Neural cell (in vitro differentiated cells): ENCODE measurements around the gene HTR3A. TPM values are rescaled to one million over a fixed set of nuclear protein-coding genes. Genes with fewer than 3 reads are reported as not detected.
"Not testable (repeated sequence)": the region's sequence is repeated elsewhere in the genome, so short reads cannot be mapped to it uniquely, and the experiment has no call there.

Source experiments
- H2AFZ ChIP-seq: fragments of 200-600, 300-800 bp; sonication (generic), shearing (Covaris generic); 2 replicates; pipeline ENCODE4 v1.6.0; 2014; ENCODE audit warnings: low read depth, mild to moderate bottlenecking, antibody characterized with exemption, low read length, moderate library complexity
- H3F3A ChIP-seq: fragments of 200-600 bp; shearing (Covaris generic); 2 replicates; pipeline ENCODE4 v1.6.1; 2016; ENCODE audit warnings: mild to moderate bottlenecking, moderate library complexity, mixed read lengths, antibody characterized with exemption, low read length; ENCODE audit not compliant: insufficient read depth, poor library complexity, severe bottlenecking
- H3K27ac ChIP-seq: fragments of 200-600, 300-800 bp; sonication (generic), shearing (Covaris generic); 2 replicates; pipeline ENCODE4 v1.5.1; 2014; ENCODE audit warnings: mild to moderate bottlenecking, low read length, moderate library complexity
- H3K27me3 ChIP-seq: fragments of 300-800, 200-600 bp; sonication (generic), shearing (Covaris generic); 2 replicates; pipeline ENCODE4 v1.6.0; 2014; ENCODE audit warnings: mild to moderate bottlenecking, low read depth, low read length, moderate library complexity; ENCODE audit not compliant: insufficient read depth
- H3K36me3 ChIP-seq: fragments of 300-800, 200-600 bp; sonication (generic), shearing (Covaris generic); 2 replicates; pipeline ENCODE4 v1.5.1; 2014; ENCODE audit warnings: mild to moderate bottlenecking, antibody characterized with exemption, low read length, moderate library complexity; ENCODE audit not compliant: insufficient read depth
- H3K4me2 ChIP-seq: fragments of 300-800, 200-600 bp; sonication (generic), shearing (Covaris generic); 2 replicates; pipeline ENCODE4 v1.6.0; 2014; ENCODE audit warnings: mild to moderate bottlenecking, low read length
- H3K4me3 ChIP-seq: fragments of 300-800, 200-600 bp; sonication (generic), shearing (Covaris generic); 2 replicates; pipeline ENCODE4 v1.5.1; 2014; ENCODE audit warnings: mild to moderate bottlenecking, low read length, moderate library complexity
- H3K79me2 ChIP-seq: fragments of 200-600 bp; shearing (Covaris generic); replicated peaks from 2 replicates; pipeline ENCODE4 v1.6.0; 2014; ENCODE audit warnings: mild to moderate bottlenecking, low read length, moderate library complexity; ENCODE audit not compliant: insufficient read depth
- H3K9ac ChIP-seq: fragments of 300-800, 200-600 bp; sonication (generic), shearing (Covaris generic); 2 replicates; pipeline ENCODE4 v1.6.1; 2016; ENCODE audit warnings: mild to moderate bottlenecking, low read length, mixed read lengths
- H3K9me2 ChIP-seq: fragments of 200-600 bp; shearing (Covaris generic); 2 replicates; pipeline ENCODE4 v1.6.1; 2016; ENCODE audit warnings: mild to moderate bottlenecking, low read length, mixed read lengths; ENCODE audit not compliant: insufficient read depth
- H3K9me3 ChIP-seq: fragments of 200-600, 300-800 bp; sonication (generic), shearing (Covaris generic); 2 replicates; pipeline ENCODE4 v1.6.1; 2016; ENCODE audit warnings: mild to moderate bottlenecking, mixed run types, low read length, moderate library complexity, mixed read lengths
- H4K20me1 ChIP-seq: fragments of 200-600 bp; shearing (Covaris generic); 2 replicates; pipeline ENCODE4 v1.6.1; 2016; ENCODE audit warnings: mild to moderate bottlenecking, mixed run types; ENCODE audit not compliant: insufficient read depth
- EP300 ChIP-seq: fragments of 450-650 bp; conservative IDR thresholded peaks from 2 replicates; pipeline ENCODE4 v1.6.1; 2014; ENCODE audit warnings: antibody characterized with exemption, mild to moderate bottlenecking, moderate library complexity; ENCODE audit not compliant: poor library complexity, severe bottlenecking
- EZH2 ChIP-seq: fragments of 200-600, 300-800 bp; shearing (Covaris generic), sonication (generic); IDR thresholded peaks from 2 replicates; pipeline ENCODE4 v1.6.1; 2014; ENCODE audit warnings: antibody characterized with exemption, low read length, borderline replicate concordance, mild to moderate bottlenecking; ENCODE audit not compliant: insufficient read depth, poor library complexity, severe bottlenecking
- MXI1 ChIP-seq: fragments of 450-650 bp; conservative IDR thresholded peaks from 2 replicates; pipeline ENCODE4 v1.6.1; 2014; ENCODE audit warnings: antibody characterized with exemption, mild to moderate bottlenecking; ENCODE audit not compliant: poor library complexity, severe bottlenecking
- POLR2AphosphoS5 ChIP-seq: IDR thresholded peaks from 2 replicates; pipeline ENCODE4 v1.6.1; 2012
- RAD21 ChIP-seq: fragments of 450-650 bp; conservative IDR thresholded peaks from 2 replicates; pipeline ENCODE4 v1.6.1; 2014; ENCODE audit warnings: antibody characterized with exemption, mild to moderate bottlenecking, moderate library complexity
- SMC3 ChIP-seq: fragments of 450-650 bp; conservative IDR thresholded peaks from 2 replicates; pipeline ENCODE4 v1.6.1; 2014; ENCODE audit warnings: antibody characterized with exemption, mild to moderate bottlenecking, moderate library complexity; ENCODE audit not compliant: poor library complexity
- TAF1 ChIP-seq: IDR thresholded peaks from 2 replicates; pipeline ENCODE4 v1.6.1; 2012; ENCODE audit warnings: low read depth
- polyA plus RNA-seq: library from polyadenylated mRNA; depleted of rRNA; stranded (reverse); fragments of >200 nt; gene quantifications from 2 replicates; pipeline ENCODE4 v1.2.3, GENCODE V29; 2014
- TF ChIP-seq, protein P1 (sequence below): fragments of 450-650 bp; IDR thresholded peaks from 2 replicates; pipeline ENCODE4 v1.5.1; 2014; ENCODE audit warnings: antibody characterized with exemption, mild to moderate bottlenecking, moderate library complexity; ENCODE audit not compliant: poor library complexity, severe bottlenecking
- TF ChIP-seq, protein P2 (sequence below): IDR thresholded peaks from 2 replicates; pipeline ENCODE4 v1.6.1; 2012; ENCODE audit warnings: borderline replicate concordance

The HTR3A gene
- polyA plus RNA-seq, 1 donor from 2014 or later: not detected

DNA sequence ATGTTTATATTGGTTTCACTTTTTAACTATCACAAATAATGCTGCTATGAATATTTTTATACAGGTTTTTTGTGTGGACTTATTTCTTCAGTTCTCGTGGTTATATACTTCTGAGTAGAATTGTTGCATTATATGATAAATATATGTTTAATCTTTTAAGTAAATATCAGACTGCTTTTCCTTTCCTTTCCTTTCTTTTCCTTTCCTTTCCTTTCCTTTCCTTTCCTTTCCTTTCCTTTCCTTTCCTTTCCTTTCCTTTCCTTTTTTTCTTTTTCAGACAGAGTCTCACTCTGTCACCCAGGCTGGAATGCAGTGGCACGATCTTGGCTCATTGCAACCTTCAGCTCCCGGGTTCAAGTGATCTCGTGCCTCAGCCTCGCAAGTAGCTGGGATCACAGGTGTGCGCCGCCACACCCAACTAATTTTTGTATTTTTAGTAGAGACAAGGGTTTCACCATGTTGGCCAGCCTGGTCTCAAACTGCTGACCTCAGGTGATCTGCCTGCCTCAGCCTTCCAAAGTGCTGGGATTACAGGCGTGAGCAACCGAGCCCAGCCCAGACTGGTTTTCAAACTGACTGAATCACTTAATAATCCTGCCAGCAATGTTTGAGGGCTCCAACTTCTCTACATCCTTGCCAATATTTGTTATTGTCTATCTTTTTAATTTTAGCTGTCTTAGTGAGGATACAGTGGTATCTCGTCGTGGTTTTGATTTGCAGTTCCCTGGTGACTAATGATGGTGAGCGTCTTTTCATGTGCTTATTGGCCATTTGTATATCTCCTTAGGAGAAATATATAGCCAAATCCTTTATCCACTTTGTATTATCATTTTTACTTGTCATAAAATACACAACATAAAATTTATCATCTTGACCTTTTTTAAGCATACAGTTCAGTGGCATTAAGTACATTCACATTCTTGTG lies 48.4 kb upstream of the HTR3A start (continued):
- TF ChIP-seq, protein P1, sequence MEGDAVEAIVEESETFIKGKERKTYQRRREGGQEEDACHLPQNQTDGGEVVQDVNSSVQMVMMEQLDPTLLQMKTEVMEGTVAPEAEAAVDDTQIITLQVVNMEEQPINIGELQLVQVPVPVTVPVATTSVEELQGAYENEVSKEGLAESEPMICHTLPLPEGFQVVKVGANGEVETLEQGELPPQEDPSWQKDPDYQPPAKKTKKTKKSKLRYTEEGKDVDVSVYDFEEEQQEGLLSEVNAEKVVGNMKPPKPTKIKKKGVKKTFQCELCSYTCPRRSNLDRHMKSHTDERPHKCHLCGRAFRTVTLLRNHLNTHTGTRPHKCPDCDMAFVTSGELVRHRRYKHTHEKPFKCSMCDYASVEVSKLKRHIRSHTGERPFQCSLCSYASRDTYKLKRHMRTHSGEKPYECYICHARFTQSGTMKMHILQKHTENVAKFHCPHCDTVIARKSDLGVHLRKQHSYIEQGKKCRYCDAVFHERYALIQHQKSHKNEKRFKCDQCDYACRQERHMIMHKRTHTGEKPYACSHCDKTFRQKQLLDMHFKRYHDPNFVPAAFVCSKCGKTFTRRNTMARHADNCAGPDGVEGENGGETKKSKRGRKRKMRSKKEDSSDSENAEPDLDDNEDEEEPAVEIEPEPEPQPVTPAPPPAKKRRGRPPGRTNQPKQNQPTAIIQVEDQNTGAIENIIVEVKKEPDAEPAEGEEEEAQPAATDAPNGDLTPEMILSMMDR: no peak

DNA sequence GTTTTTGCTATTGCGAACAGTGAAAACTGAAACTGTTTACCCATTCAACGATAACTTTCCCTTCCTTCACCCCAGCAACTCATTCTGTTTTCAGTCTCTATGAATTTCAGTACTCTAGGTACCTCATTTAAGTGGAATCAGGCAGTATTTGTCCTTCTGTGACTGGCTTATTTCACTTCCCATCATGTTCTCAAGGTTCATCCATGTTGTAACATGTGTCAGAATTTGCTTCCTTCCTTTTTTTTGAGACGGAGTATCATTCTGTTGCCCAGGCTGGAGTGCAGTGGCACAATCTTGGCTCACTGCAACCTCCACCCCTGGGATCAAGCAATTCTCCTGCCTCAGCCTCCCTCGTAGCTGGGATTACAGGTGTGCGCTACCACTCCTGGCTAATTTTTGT lies 46.6 kb upstream of the HTR3A start:
- H3K36me3 ChIP-seq: no peaks in the 10 kb centered on the region
- H3K9me2 ChIP-seq: no peaks in the 10 kb centered on the region
- no peaks in the 10 kb centered on the region for H3K9me3 ChIP-seq
- no peak overlapping the region for H3K4me2 ChIP-seq
- H3K27ac ChIP-seq: no peak overlapping the region
- no peak overlapping the region for H2AFZ ChIP-seq
- H3K79me2 ChIP-seq: no peaks in the 10 kb centered on the region
- H3K9ac ChIP-seq: no peak overlapping the region
- no peaks in the 10 kb centered on the region for H3F3A ChIP-seq
- no peak for TF ChIP-seq POLR2AphosphoS5
- TF ChIP-seq MXI1: no peak
- no peak for TF ChIP-seq RAD21
- no peak for TF ChIP-seq SMC3
- TF ChIP-seq EZH2: no peak
- TF ChIP-seq TAF1: no peak
- TF ChIP-seq EP300: no peak
- TF ChIP-seq, protein P1: no peak
- no peak overlapping the region for H3K4me3 ChIP-seq
- H4K20me1 ChIP-seq: no peaks in the 10 kb centered on the region
- no peaks in the 10 kb centered on the region for H3K27me3 ChIP-seq

DNA sequence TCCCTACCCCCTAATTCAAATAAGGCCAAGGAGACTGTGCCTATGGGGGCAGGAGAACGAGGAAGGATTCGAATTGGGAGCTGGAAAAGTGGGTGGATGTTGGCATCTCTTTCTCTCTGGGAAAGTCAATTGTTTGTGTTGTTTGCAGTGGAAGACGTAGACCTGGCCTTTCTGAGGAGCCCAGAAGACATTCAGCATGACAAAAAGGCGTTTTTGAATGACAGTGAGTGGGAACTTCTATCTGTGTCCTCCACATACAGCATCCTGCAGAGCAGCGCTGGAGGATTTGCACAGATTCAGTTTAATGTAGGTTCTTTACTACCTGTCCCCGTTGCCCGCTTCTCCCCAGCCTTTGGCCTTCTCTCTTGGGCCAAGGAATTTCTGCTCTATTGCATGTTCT lies 42.1 kb upstream of the HTR3A start:
- no peaks in the 10 kb centered on the region for H4K20me1 ChIP-seq
- H2AFZ ChIP-seq: no peak overlapping the region
- no peaks in the 10 kb centered on the region for H3K27me3 ChIP-seq
- no peaks in the 10 kb centered on the region for H3K79me2 ChIP-seq
- no peak overlapping the region for H3K9ac ChIP-seq
- no peak overlapping the region for H3K4me3 ChIP-seq
- no peaks in the 10 kb centered on the region for H3K36me3 ChIP-seq
- no peaks in the 10 kb centered on the region for H3K9me2 ChIP-seq
- H3F3A ChIP-seq: no peaks in the 10 kb centered on the region
- H3K27ac ChIP-seq: no peak overlapping the region
- H3K4me2 ChIP-seq: no peak overlapping the region
- TF ChIP-seq POLR2AphosphoS5: no peak
- TF ChIP-seq, protein P2, sequence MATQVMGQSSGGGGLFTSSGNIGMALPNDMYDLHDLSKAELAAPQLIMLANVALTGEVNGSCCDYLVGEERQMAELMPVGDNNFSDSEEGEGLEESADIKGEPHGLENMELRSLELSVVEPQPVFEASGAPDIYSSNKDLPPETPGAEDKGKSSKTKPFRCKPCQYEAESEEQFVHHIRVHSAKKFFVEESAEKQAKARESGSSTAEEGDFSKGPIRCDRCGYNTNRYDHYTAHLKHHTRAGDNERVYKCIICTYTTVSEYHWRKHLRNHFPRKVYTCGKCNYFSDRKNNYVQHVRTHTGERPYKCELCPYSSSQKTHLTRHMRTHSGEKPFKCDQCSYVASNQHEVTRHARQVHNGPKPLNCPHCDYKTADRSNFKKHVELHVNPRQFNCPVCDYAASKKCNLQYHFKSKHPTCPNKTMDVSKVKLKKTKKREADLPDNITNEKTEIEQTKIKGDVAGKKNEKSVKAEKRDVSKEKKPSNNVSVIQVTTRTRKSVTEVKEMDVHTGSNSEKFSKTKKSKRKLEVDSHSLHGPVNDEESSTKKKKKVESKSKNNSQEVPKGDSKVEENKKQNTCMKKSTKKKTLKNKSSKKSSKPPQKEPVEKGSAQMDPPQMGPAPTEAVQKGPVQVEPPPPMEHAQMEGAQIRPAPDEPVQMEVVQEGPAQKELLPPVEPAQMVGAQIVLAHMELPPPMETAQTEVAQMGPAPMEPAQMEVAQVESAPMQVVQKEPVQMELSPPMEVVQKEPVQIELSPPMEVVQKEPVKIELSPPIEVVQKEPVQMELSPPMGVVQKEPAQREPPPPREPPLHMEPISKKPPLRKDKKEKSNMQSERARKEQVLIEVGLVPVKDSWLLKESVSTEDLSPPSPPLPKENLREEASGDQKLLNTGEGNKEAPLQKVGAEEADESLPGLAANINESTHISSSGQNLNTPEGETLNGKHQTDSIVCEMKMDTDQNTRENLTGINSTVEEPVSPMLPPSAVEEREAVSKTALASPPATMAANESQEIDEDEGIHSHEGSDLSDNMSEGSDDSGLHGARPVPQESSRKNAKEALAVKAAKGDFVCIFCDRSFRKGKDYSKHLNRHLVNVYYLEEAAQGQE: no peak
- no peak for TF ChIP-seq RAD21
- no peak for TF ChIP-seq MXI1
- no peak for TF ChIP-seq SMC3
- no peak for TF ChIP-seq EP300
- TF ChIP-seq, protein P1: no peak
- no peak for TF ChIP-seq TAF1
- no peak for TF ChIP-seq EZH2
- H3K9me3 ChIP-seq: no peaks in the 10 kb centered on the region

DNA sequence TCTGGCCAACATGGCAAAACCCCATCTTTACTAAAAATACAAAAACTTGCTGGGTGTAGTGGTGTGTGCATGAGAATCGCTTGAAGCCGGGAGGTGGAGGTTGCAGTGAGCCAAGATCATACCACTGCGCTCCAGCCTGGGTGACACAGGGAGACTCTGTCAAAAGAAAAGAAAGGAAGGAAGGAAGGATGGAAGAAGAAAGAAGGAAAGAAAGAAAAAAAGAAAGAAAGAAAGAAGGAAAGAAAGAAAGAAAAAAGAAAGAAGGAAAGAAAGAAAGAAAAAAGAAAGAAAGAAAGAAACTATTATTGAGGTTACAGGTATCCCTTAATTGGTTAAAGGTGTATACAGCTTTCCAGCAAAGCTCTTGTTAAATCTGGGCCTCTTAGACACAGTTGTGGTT lies 40.7 kb upstream of the HTR3A start:
- H2AFZ ChIP-seq, H4K20me1 ChIP-seq, H3F3A ChIP-seq, H3K36me3 ChIP-seq, H3K4me3 ChIP-seq, H3K79me2 ChIP-seq, H3K9me2 ChIP-seq, H3K9ac ChIP-seq, H3K4me2 ChIP-seq, H3K27me3 ChIP-seq, H3K9me3 ChIP-seq, H3K27ac ChIP-seq: not testable (repeated sequence)
